ENCODE data around the gene TENM3.

TENM3 gene

GRCh38 chr4:182758273-182758672, 515.1 kb downstream of the TENM3 start:
- no peaks in the 10 kb centered on the region for H3K9me3 ChIP-seq (ENCODE audit: control insufficient read depth, insufficient read depth, low read depth, low read length)
- ChIA-PET CTCF (no interaction called here), POLR2A (no interaction called here)
- TF ChIP-seq KLF8 (tag by site-specific recombination; IDR thresholded peaks at IDR 0.05) (no peak), SP3 (tag by site-specific recombination; IDR thresholded peaks at IDR 0.05) (no peak), HOXC10 (CRISPR knock-in tag; IDR thresholded peaks at IDR 0.05) (no peak), ZNF221 (tag by site-specific recombination; IDR thresholded peaks at IDR 0.05; ENCODE audit: borderline replicate concordance) (no peak), ZNF830 (tag by site-specific recombination; IDR thresholded peaks at IDR 0.05; ENCODE audit: low read depth) (no peak), ZNF37A (tag by site-specific recombination; IDR thresholded peaks at IDR 0.05) (no peak), ZNF114 (tag by site-specific recombination; IDR thresholded peaks at IDR 0.05) (no peak), ZBTB11 (tag by site-specific recombination; conservative IDR thresholded peaks at IDR 0.05; ENCODE audit: low read depth) (no peak), ELK4 (IDR thresholded peaks at IDR 0.05; ENCODE audit: borderline replicate concordance, low read depth, low read length) (no peak), WT1 (tag by site-specific recombination; IDR thresholded peaks at IDR 0.05) (no peak), ZNF510 (tag by site-specific recombination; IDR thresholded peaks at IDR 0.05; ENCODE audit: insufficient replicate concordance) (no peak)
- H3K4me3 ChIP-seq (ENCODE audit: low read depth, low read length) = no peak overlapping the region
- peaks cover 0 to 24% of the 10 kb centered on the region in 2 experiments; a peak in 1 of 3 replicates for H3K36me3 ChIP-seq (ENCODE audit: control insufficient read depth in 2 of 2, insufficient read depth in 1 of 2, low read length in 2 of 2)
- H3K27ac ChIP-seq (ENCODE audit: extremely low read depth, low read depth, low read length) = no peak overlapping the region
- no peaks in the 10 kb centered on the region for H3K4me1 ChIP-seq (ENCODE audit: control insufficient read depth, insufficient read depth, low read length)

GRCh38 chr4:182760551-182761043, 517.4 kb downstream of the TENM3 start:
- TF ChIP-seq ZNF24 (tag by site-specific recombination; IDR thresholded peaks at IDR 0.05) = no peak
- no peak for TF ChIP-seq ZNF404 (tag by site-specific recombination; IDR thresholded peaks at IDR 0.05)
- TF ChIP-seq PRDM6 (tag by site-specific recombination; IDR thresholded peaks at IDR 0.05) = no peak
- TF ChIP-seq ZNF585B (tag by site-specific recombination; IDR thresholded peaks at IDR 0.05) = no peak
- TF ChIP-seq ZNF544 (tag by site-specific recombination; IDR thresholded peaks at IDR 0.05) = no peak
- TF ChIP-seq ZNF37A (tag by site-specific recombination; IDR thresholded peaks at IDR 0.05) = no peak
- no peak for TF ChIP-seq IKZF3 (tag by site-specific recombination; IDR thresholded peaks at IDR 0.05)
- no peak for TF ChIP-seq ZNF610 (tag by site-specific recombination; IDR thresholded peaks at IDR 0.05; ENCODE audit: borderline replicate concordance)
- TF ChIP-seq HOXC10 (CRISPR knock-in tag; IDR thresholded peaks at IDR 0.05) = no peak
- no peaks in the 10 kb centered on the region for H3K9me3 ChIP-seq (ENCODE audit: control insufficient read depth, insufficient read depth, low read depth, low read length)
- H3K36me3 ChIP-seq (ENCODE audit: control insufficient read depth in 2 of 2, insufficient read depth in 1 of 2, low read length in 2 of 2) = peaks cover 0 to 5% of the 10 kb centered on the region in 2 experiments; a peak in 1 of 3 replicates
- POLR2A ChIA-PET = no interaction called here
- CTCF ChIA-PET = no interaction called here
- H3K4me3 ChIP-seq (ENCODE audit: low read depth, low read length) = no peak overlapping the region
- no peak overlapping the region for H3K27ac ChIP-seq (ENCODE audit: extremely low read depth, low read depth, low read length)
- H3K4me1 ChIP-seq (ENCODE audit: control insufficient read depth, insufficient read depth, low read length) = no peaks in the 10 kb centered on the region
